Fibroblast of mammary gland (primary cell): Measurements from ENCODE around the gene SETMAR.
"Not testable (repeated sequence)": the region's sequence is repeated elsewhere in the genome, so short reads cannot be mapped to it uniquely, and the experiment has no call there.

Source experiments
- DNase-seq: peaks from one replicate; pipeline ENCODE4 v3.0.0-alpha.2; 2010; ENCODE audit warnings: low read depth
- H3K4me3 ChIP-seq: 2 replicates; pipeline ENCODE4 v1.5.1; 2011; ENCODE audit warnings: low read depth, mild to moderate bottlenecking, low read length, moderate library complexity; ENCODE audit not compliant: control insufficient read depth
- CTCF ChIP-seq: conservative IDR thresholded peaks from 2 replicates; pipeline ENCODE4 v1.5.1; 2011; ENCODE audit warnings: low read depth, low read length, inconsistent platforms; ENCODE audit not compliant: control insufficient read depth, insufficient read depth

Gene SETMAR

GRCh38 chr3:4323246-4324027 lies 20.3 kb downstream of the SETMAR start:
- TF ChIP-seq CTCF: no peak
- DNase-seq: peak; percentile 30
- no peak overlapping the region for H3K4me3 ChIP-seq

DNA sequence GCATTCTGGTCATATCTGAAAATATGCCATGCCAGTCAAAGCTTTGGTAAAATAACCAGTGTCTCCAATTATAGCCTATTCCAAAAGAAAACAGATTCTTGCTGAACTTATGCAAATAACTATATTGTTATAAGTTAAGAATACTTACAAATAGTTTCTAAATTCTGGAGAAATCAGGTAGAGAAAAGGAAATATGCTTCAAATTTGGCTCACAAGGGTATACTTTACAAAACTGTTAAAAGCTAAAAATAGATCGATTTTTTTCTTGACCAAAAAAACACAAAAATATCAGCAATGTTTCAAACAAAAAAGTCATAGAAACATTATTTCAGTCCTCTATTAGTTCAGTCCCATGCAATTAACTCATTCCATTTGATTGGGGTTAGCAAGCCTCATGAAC lies 23.7 kb downstream of the SETMAR start:
- H3K4me3 ChIP-seq: no peak overlapping the region
- DNase-seq: no peak
- TF ChIP-seq CTCF: no peak

GRCh38 chr3:4329806-4330205 lies 26.6 kb downstream of the SETMAR start:
- not testable (repeated sequence) for H3K4me3 ChIP-seq, DNase-seq

- DNase-seq: no peak
- no peak overlapping the region for H3K4me3 ChIP-seq
- no peak for TF ChIP-seq CTCF
Observed at GRCh38 chr3:4332111-4332510, 28.9 kb downstream of the SETMAR start.

GRCh38 chr3:4332574-4332973 lies 29.4 kb downstream of the SETMAR start:
- no peak overlapping the region for H3K4me3 ChIP-seq
- TF ChIP-seq CTCF: no peak
- no peak for DNase-seq

- TF ChIP-seq CTCF: no peak
- H3K4me3 ChIP-seq: no peak overlapping the region
- DNase-seq: no peak
Observed at GRCh38 chr3:4332991-4333390, 29.8 kb downstream of the SETMAR start.

DNA sequence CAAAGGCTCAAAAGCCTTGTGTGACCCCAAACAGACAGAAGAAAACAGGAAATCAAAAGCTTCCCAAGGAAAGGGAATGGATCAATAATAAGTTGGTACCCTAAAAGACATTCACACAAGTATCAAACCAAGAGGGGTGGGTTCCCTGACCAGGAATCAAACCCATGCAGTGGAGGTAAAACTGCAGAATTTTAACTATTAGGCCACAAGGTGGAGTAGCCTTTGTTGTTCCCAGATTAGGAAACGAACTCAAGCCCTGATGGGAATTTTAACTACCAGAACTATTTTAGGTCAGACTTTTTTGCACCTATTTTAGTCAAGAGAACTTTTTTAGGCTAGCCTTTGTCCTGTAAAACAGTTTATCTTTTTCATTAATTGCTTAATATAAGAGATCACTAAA lies 31.4 kb downstream of the SETMAR start:
- TF ChIP-seq CTCF: peak; percentile 7
- no peak for DNase-seq

More for the DNA sequence above, 31.4 kb downstream of the SETMAR start:
- H3K4me3 ChIP-seq: no peak overlapping the region
